ENCODE data around the gene BBS9. TPM values are rescaled to one million over a fixed set of nuclear protein-coding genes. Genes with fewer than 3 reads are reported as not detected.

The BBS9 gene
- total RNA-seq, 1 donor from 2014 or later = 22.6 TPM

DNA sequence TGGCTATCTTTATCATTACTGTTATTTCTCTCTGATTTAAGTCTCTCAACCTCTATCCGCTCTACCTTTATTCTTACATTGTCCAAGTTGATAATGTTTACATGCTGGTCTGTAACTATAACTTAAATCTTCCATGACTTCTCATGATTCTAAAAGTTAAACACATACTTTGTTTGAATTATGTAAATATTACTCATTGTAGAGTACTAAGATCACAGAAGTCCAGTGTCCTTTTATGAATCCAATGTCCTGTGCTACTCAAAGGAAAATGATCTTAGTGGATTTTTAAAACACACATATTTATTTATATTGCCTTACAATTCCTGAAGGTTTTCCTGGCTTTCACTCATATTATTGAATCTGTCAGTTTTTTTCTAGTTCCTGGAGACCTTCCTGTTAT is 70.9 kb downstream of the BBS9 start:
- Mint-ChIP-seq H3K4me1 (ENCODE audit: unreplicated experiment) (peaks cover 4% of the 10 kb centered on the region), H3K36me3 (ENCODE audit: unreplicated experiment) (peaks cover 2% of the 10 kb centered on the region), H3K9me3 (ENCODE audit: unreplicated experiment) (no peaks in the 10 kb centered on the region), H3K27ac (ENCODE audit: unreplicated experiment) (no peak overlapping the region), H3K4me3 (ENCODE audit: unreplicated experiment) (no peak overlapping the region), H3K27me3 (ENCODE audit: unreplicated experiment) (no peaks in the 10 kb centered on the region)
- no peak for DNase-seq (ENCODE audit: extremely low spot score, unreplicated experiment)
- TF ChIP-seq, protein P1, sequence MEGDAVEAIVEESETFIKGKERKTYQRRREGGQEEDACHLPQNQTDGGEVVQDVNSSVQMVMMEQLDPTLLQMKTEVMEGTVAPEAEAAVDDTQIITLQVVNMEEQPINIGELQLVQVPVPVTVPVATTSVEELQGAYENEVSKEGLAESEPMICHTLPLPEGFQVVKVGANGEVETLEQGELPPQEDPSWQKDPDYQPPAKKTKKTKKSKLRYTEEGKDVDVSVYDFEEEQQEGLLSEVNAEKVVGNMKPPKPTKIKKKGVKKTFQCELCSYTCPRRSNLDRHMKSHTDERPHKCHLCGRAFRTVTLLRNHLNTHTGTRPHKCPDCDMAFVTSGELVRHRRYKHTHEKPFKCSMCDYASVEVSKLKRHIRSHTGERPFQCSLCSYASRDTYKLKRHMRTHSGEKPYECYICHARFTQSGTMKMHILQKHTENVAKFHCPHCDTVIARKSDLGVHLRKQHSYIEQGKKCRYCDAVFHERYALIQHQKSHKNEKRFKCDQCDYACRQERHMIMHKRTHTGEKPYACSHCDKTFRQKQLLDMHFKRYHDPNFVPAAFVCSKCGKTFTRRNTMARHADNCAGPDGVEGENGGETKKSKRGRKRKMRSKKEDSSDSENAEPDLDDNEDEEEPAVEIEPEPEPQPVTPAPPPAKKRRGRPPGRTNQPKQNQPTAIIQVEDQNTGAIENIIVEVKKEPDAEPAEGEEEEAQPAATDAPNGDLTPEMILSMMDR (IDR thresholded peaks at IDR 0.05) = no peak

DNA sequence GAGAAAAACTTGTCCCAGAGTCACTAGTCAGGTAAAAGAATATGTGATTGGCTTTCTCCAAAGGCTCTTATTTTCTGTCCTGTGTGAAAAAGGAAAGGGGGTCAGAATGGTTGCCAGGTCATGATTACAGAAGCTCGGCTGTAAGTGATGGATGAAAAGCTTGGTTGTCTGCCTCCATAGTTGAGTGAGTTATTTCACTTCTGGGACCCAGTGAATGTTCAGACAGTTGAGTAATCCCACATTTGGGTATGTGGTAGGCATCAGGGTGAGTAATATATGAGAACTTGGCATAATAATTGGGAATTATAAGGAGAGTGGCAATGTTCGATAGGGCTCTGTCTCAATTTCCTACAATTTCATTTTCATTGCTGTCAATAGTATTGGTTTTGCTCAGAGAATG is 72.5 kb downstream of the BBS9 start:
- TF ChIP-seq, protein P1 (IDR thresholded peaks at IDR 0.05) = no peak
- no peak for DNase-seq (ENCODE audit: extremely low spot score, unreplicated experiment)
- Mint-ChIP-seq H3K27me3 (ENCODE audit: unreplicated experiment) (no peaks in the 10 kb centered on the region), H3K9me3 (ENCODE audit: unreplicated experiment) (no peaks in the 10 kb centered on the region), H3K4me3 (ENCODE audit: unreplicated experiment) (no peak overlapping the region), H3K27ac (ENCODE audit: unreplicated experiment) (no peak overlapping the region), H3K4me1 (ENCODE audit: unreplicated experiment) (peaks cover 4% of the 10 kb centered on the region), H3K36me3 (ENCODE audit: unreplicated experiment) (peaks cover 2% of the 10 kb centered on the region)

DNA sequence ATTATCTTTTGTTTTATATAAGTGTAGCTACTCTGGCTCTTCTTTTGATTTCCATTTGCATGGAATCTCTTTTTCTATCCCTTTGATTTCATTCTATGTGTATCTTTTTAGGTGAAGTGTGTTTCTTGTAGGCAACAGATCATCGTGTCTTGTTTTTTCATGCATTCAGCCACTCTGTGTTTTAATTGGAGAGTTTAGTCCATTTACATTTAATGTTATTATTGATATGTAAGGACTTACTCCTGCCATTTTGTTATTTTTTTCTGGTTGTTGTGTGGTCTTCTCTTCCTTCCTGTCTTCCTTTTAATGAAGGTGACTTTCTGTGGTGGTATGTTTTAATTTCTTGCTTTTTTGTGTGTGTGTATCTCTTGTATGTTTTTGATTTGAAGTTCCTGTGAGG is 81.6 kb downstream of the BBS9 start:
- peaks cover 37% of the 10 kb centered on the region for H3K9me3 Mint-ChIP-seq (ENCODE audit: unreplicated experiment)
- no peak for DNase-seq (ENCODE audit: extremely low spot score, unreplicated experiment)
- TF ChIP-seq, protein P1 (IDR thresholded peaks at IDR 0.05) = no peak
- peaks cover 47% of the 10 kb centered on the region for H3K36me3 Mint-ChIP-seq (ENCODE audit: unreplicated experiment)
- H3K4me3 Mint-ChIP-seq (ENCODE audit: unreplicated experiment) = no peak overlapping the region
- H3K27me3 Mint-ChIP-seq (ENCODE audit: unreplicated experiment) = no peaks in the 10 kb centered on the region
- H3K4me1 Mint-ChIP-seq (ENCODE audit: unreplicated experiment) = no peaks in the 10 kb centered on the region
- no peak overlapping the region for H3K27ac Mint-ChIP-seq (ENCODE audit: unreplicated experiment)

DNA sequence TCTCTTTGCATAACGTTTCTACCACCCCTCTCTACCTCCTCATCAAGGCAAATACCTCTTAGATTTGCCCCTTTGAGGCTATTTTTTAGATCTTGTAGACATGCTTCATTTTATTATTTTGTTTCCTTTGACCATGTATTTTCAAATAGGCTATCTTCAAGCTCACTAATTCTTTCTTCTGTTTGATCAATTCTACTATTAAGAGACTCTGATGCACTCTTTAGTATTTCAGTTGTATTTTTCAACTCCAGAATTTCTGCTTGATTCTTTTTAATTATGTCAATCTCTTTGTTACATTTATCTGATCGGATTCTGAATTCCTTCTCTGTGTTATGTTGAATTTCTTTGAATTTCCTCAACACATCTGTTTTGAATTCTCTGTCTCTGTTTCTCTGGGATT is 82.8 kb downstream of the BBS9 start:
- no peak for DNase-seq (ENCODE audit: extremely low spot score, unreplicated experiment)
- no peak overlapping the region for H3K4me3 Mint-ChIP-seq (ENCODE audit: unreplicated experiment)
- H3K27ac Mint-ChIP-seq (ENCODE audit: unreplicated experiment) = no peak overlapping the region
- H3K4me1 Mint-ChIP-seq (ENCODE audit: unreplicated experiment) = no peaks in the 10 kb centered on the region
- H3K9me3 Mint-ChIP-seq (ENCODE audit: unreplicated experiment) = peaks cover 37% of the 10 kb centered on the region
- H3K27me3 Mint-ChIP-seq (ENCODE audit: unreplicated experiment) = no peaks in the 10 kb centered on the region
- TF ChIP-seq, protein P1 (IDR thresholded peaks at IDR 0.05) = no peak
- peaks cover 47% of the 10 kb centered on the region for H3K36me3 Mint-ChIP-seq (ENCODE audit: unreplicated experiment)

DNA sequence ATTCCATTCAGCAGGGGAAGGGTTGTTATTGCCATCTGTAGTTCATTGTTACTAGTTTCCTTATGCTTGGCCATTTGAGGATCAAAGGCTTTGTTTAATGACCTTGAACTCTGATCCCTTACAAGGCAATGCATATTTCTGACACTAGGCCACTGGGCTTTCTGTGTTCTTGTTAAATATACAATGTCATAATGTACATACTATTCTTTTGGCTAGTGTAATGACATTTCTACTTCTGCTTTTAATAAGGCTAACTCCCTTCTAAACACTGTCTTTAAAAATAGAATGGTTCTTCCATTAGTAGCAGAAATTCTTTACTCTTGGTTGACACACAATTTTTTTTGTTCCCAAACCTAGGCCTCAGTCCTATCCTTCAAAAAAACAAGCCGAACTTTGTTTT is 86.6 kb downstream of the BBS9 start:
- no peak overlapping the region for H3K27ac Mint-ChIP-seq (ENCODE audit: unreplicated experiment)
- H3K9me3 Mint-ChIP-seq (ENCODE audit: unreplicated experiment) = peaks cover 24% of the 10 kb centered on the region
- peaks cover 1% of the 10 kb centered on the region for H3K4me1 Mint-ChIP-seq (ENCODE audit: unreplicated experiment)
- no peak for DNase-seq (ENCODE audit: extremely low spot score, unreplicated experiment)
- peaks cover 30% of the 10 kb centered on the region for H3K36me3 Mint-ChIP-seq (ENCODE audit: unreplicated experiment)
- TF ChIP-seq, protein P1 (IDR thresholded peaks at IDR 0.05) = no peak
- H3K4me3 Mint-ChIP-seq (ENCODE audit: unreplicated experiment) = no peak overlapping the region
- H3K27me3 Mint-ChIP-seq (ENCODE audit: unreplicated experiment) = no peaks in the 10 kb centered on the region
